Fibroblast of villous mesenchyme (primary cell): ENCODE measurements around the gene SMNDC1. TPM values are rescaled to one million over a fixed set of nuclear protein-coding genes. Genes with fewer than 3 reads are reported as not detected.

ENCODE experiments used
- DNase-seq: peaks from one replicate; pipeline ENCODE4 v3.0.0-alpha.2; 2010; ENCODE audit warnings: low read depth
- H3K4me3 ChIP-seq: 2 replicates; pipeline ENCODE4 v1.5.1; 2011; ENCODE audit warnings: low read depth, mild to moderate bottlenecking, low read length
- CTCF ChIP-seq: IDR thresholded peaks from 2 replicates; pipeline ENCODE4 v1.5.1; 2012; ENCODE audit warnings: low read depth, mild to moderate bottlenecking, low read length; ENCODE audit not compliant: insufficient read depth
- total RNA-seq: library from RNA; depleted of rRNA; stranded (reverse); fragments of >200 nt; gene quantifications from 2 replicates; pipeline ENCODE4 v1.2.3, GENCODE V29; 2012

Gene SMNDC1
- total RNA-seq, 1 donor, result 11.7 TPM

GRCh38 chr10:110268971-110269370 is 35.7 kb downstream of the SMNDC1 start:
- no peak overlapping the region for H3K4me3 ChIP-seq
- no peak for DNase-seq

GRCh38 chr10:110268442-110268841 is 36.3 kb downstream of the SMNDC1 start:
- no peak overlapping the region for H3K4me3 ChIP-seq
- DNase-seq, result no peak
- no peak for TF ChIP-seq CTCF

More at GRCh38 chr10:110268971-110269370, 35.7 kb downstream of the SMNDC1 start:
- no peak for TF ChIP-seq CTCF

GRCh38 chr10:110267276-110267675 is 37.4 kb downstream of the SMNDC1 start:
- no peak for TF ChIP-seq CTCF
- H3K4me3 ChIP-seq, result no peak overlapping the region
- DNase-seq, result no peak

- no peak for TF ChIP-seq CTCF
- no peak for DNase-seq
- H3K4me3 ChIP-seq, result no peak overlapping the region
Measured at GRCh38 chr10:110265573-110266193, 39.0 kb downstream of the SMNDC1 start.

- no peak overlapping the region for H3K4me3 ChIP-seq
- no peak for TF ChIP-seq CTCF
- no peak for DNase-seq
Measured at GRCh38 chr10:110263164-110263563, 41.6 kb downstream of the SMNDC1 start.

GRCh38 chr10:110260746-110261477 is 43.8 kb downstream of the SMNDC1 start:
- DNase-seq, result peak; percentile 61
- no peak overlapping the region for H3K4me3 ChIP-seq
- TF ChIP-seq CTCF, result no peak
